IMR-90 (cell line): Measurements from ENCODE around the gene ARHGAP15. TPM values are rescaled to one million over a fixed set of nuclear protein-coding genes. Genes with fewer than 3 reads are reported as not detected.

Source experiments
- ATAC-seq: fragments of 200-7000 bp; cut with Tn5 transposase; 2 replicates; pipeline ENCODE4 v1.9.1; 2020; ENCODE audit warnings: low read depth, mild to moderate bottlenecking, moderate library complexity
- BruUV-seq: library from RNA; stranded (reverse); fragments of 400-500 nt; replicated peaks from 2 replicates; lab custom pipeline; 2021; lab: Mats Ljungman, UMichigan
- CTCF ChIA-PET: fragments of 300-600 bp; formaldehyde crosslinking; extraction: SDS; loops from one replicate; lab custom pipeline; 2021; ENCODE audit warnings: antibody characterized with exemption; lab: Yijun Ruan, JAX
- POLR2A ChIA-PET: fragments of 300-600 bp; sonication (Branson Sonifier 250); formaldehyde crosslinking; loops from one replicate; lab custom pipeline; 2022; ENCODE audit warnings: antibody characterized with exemption; ENCODE audit not compliant: unreplicated experiment; lab: Charles Lee
- DNase-seq: peaks from one replicate; pipeline ENCODE4 v3.0.0; 2013
- H2AFZ ChIP-seq: replicated peaks from 2 replicates; pipeline ENCODE3; 2013; ENCODE audit warnings: low read length, mild to moderate bottlenecking; ENCODE audit not compliant: poor library complexity
- H2AK5ac ChIP-seq: 2 replicates; pipeline ENCODE4 v1.6.1; 2013; ENCODE audit warnings: low read depth, low read length, inconsistent platforms
- H2AK9ac ChIP-seq: replicated peaks from 2 replicates; pipeline ENCODE3; 2013; ENCODE audit warnings: mild to moderate bottlenecking, low read depth, low read length, moderate library complexity; ENCODE audit not compliant: poor library complexity
- H2BK120ac ChIP-seq: 2 replicates; pipeline ENCODE4 v1.6.1; 2013; ENCODE audit warnings: low read depth, low read length, inconsistent platforms
- H2BK15ac ChIP-seq: 3 replicates; pipeline ENCODE4 v1.6.1; 2013; ENCODE audit warnings: low read depth, low read length, inconsistent platforms
- H2BK20ac ChIP-seq: 2 replicates; pipeline ENCODE4 v1.6.1; 2013; ENCODE audit warnings: low read depth, mild to moderate bottlenecking, inconsistent platforms, low read length, moderate library complexity
- H2BK5ac ChIP-seq: 2 replicates; pipeline ENCODE4 v1.6.1; 2013; ENCODE audit warnings: mild to moderate bottlenecking, low read depth, low read length, inconsistent platforms; ENCODE audit not compliant: poor library complexity, severe bottlenecking
- H3K14ac ChIP-seq: replicated peaks from 2 replicates; pipeline ENCODE4 v1.6.1; 2013; ENCODE audit warnings: low read depth, low read length, inconsistent platforms
- H3K18ac ChIP-seq: 2 replicates; pipeline ENCODE4 v1.6.1; 2013; ENCODE audit warnings: low read depth, low read length, control low read depth
- H3K23ac ChIP-seq: 2 replicates; pipeline ENCODE4 v1.6.1; 2013; ENCODE audit warnings: low read depth, low read length, inconsistent platforms
- H3K27ac ChIP-seq: 2 replicates; pipeline ENCODE4 v1.5.1; 2013; ENCODE audit warnings: mild to moderate bottlenecking, control low read depth, low read length; ENCODE audit not compliant: insufficient read depth
- H3K27me3 ChIP-seq: 2 replicates; pipeline ENCODE4 v1.6.1; 2013; ENCODE audit warnings: low read length; ENCODE audit not compliant: control insufficient read depth, insufficient read depth
- H3K36me3 ChIP-seq: 2 replicates; pipeline ENCODE4 v1.6.1; 2013; ENCODE audit warnings: low read length, mixed read lengths; ENCODE audit not compliant: control insufficient read depth, insufficient read depth
- H3K4ac ChIP-seq: 2 replicates; pipeline ENCODE4 v1.6.1; 2013; ENCODE audit warnings: low read depth, low read length, inconsistent platforms
- H3K4me1 ChIP-seq: 2 replicates; pipeline ENCODE4 v1.6.1; 2013; ENCODE audit warnings: low read length, mixed read lengths; ENCODE audit not compliant: control insufficient read depth, insufficient read depth
- H3K4me2 ChIP-seq: 2 replicates; pipeline ENCODE4 v1.6.1; 2013; ENCODE audit warnings: low read depth, mild to moderate bottlenecking, control low read depth, low read length, moderate library complexity
- H3K4me3 ChIP-seq: 2 replicates; pipeline ENCODE4 v1.5.1; 2013; ENCODE audit warnings: low read depth, mild to moderate bottlenecking, control low read depth, low read length, moderate library complexity; ENCODE audit not compliant: insufficient read depth
- H3K56ac ChIP-seq: 2 replicates; pipeline ENCODE4 v1.6.1; 2013; ENCODE audit warnings: low read length, inconsistent platforms; ENCODE audit not compliant: insufficient read depth; ENCODE audit errors: extremely low read depth
- H3K79me1 ChIP-seq, 2 experiments: 2 replicates each; pipeline ENCODE4 v1.6.1; 2013; ENCODE audit warnings: low read length in 2 of 2, inconsistent platforms in 1 of 2, low read depth in 1 of 2
- H3K9ac ChIP-seq: 2 replicates; pipeline ENCODE4 v1.6.1; 2013; ENCODE audit warnings: low read depth, low read length, control low read depth
- H3K9me1 ChIP-seq: 2 replicates; pipeline ENCODE4 v1.6.1; 2013; ENCODE audit warnings: low read length, inconsistent platforms; ENCODE audit not compliant: insufficient read depth
- H3K9me3 ChIP-seq: 2 replicates; pipeline ENCODE4 v1.6.1; 2013; ENCODE audit warnings: low read length; ENCODE audit not compliant: control insufficient read depth, insufficient read depth
- H4K20me1 ChIP-seq: 2 replicates; pipeline ENCODE4 v1.6.1; 2013; ENCODE audit warnings: low read length, inconsistent platforms; ENCODE audit not compliant: insufficient read depth
- H4K5ac ChIP-seq: 2 replicates; pipeline ENCODE4 v1.6.1; 2013; ENCODE audit warnings: mild to moderate bottlenecking, low read depth, low read length, control low read depth
- H4K8ac ChIP-seq, 2 experiments: 2 replicates each; pipeline ENCODE4 v1.6.1; 2013; ENCODE audit warnings: low read depth in 2 of 2, low read length in 2 of 2, control low read depth in 1 of 2, inconsistent platforms in 1 of 2
- H4K91ac ChIP-seq: 2 replicates; pipeline ENCODE4 v1.6.1; 2013; ENCODE audit warnings: low read depth, low read length, inconsistent platforms; ENCODE audit not compliant: insufficient read depth
- ELK1 ChIP-seq: fragments of 150-350 bp; IDR thresholded peaks from 2 replicates; pipeline ENCODE4 v1.6.1; 2016; ENCODE audit warnings: low read depth, mild to moderate bottlenecking, low read length, moderate library complexity, borderline replicate concordance
- MAFK ChIP-seq: IDR thresholded peaks from 2 replicates; pipeline ENCODE4 v1.6.1; 2012; ENCODE audit warnings: low read depth, low read length, improper control_type of control experiment
- MAZ ChIP-seq: IDR thresholded peaks from 2 replicates; pipeline ENCODE4 v1.6.1; 2012; ENCODE audit warnings: low read depth, mild to moderate bottlenecking, low read length, improper control_type of control experiment, moderate library complexity, borderline replicate concordance
- MXI1 ChIP-seq: IDR thresholded peaks from 2 replicates; pipeline ENCODE4 v1.6.1; 2012; ENCODE audit warnings: low read depth, mild to moderate bottlenecking, low read length, moderate library complexity, borderline replicate concordance
- POLR2A ChIP-seq: IDR thresholded peaks from 2 replicates; pipeline ENCODE4 v1.6.1; 2012; ENCODE audit warnings: mild to moderate bottlenecking, low read depth, low read length
- RAD21 ChIP-seq: IDR thresholded peaks from 2 replicates; pipeline ENCODE4 v1.6.1; 2012; ENCODE audit warnings: low read length, improper control_type of control experiment
- RCOR1 ChIP-seq: IDR thresholded peaks from 2 replicates; pipeline ENCODE4 v1.6.1; 2012; ENCODE audit warnings: mild to moderate bottlenecking, low read length, improper control_type of control experiment; ENCODE audit not compliant: insufficient replicate concordance
- RFX5 ChIP-seq: IDR thresholded peaks from 2 replicates; pipeline ENCODE4 v1.8.0; 2012; ENCODE audit warnings: low read depth, mild to moderate bottlenecking, low read length, moderate library complexity
- USF2 ChIP-seq: fragments of 150-350 bp; IDR thresholded peaks from 2 replicates; pipeline ENCODE4 v1.6.1; 2017; ENCODE audit warnings: mild to moderate bottlenecking, antibody characterized with exemption, low read length, low read depth
- whole genome bisulfite sequencing, 2 experiments: methylation state at CpG; one replicate each; pipeline versions ENCODE4 v1.1.5 to v1.1.7; 2013; ENCODE audit warnings: missing lambda C conversion rate in 2 of 2; ENCODE audit not compliant: insufficient read length in 1 of 2; ENCODE audit errors: extremely low coverage in 2 of 2; 5-methylcytosine and 5-hydroxymethylcytosine counted together
- dilution Hi-C: fragments of 300-500 bp; cut with HindIII; formaldehyde crosslinking; loops from one replicate; pipeline ENCODE4 v1.14.3; 2018; ENCODE audit warnings: low sequenced_read_pairs; ENCODE audit not compliant: unreplicated experiment
- in situ Hi-C: fragments of 300-500 bp; cut with MboI; formaldehyde crosslinking; loops from 3 replicates; pipeline ENCODE4 v1.14.3; 2019; ENCODE audit warnings: low sequenced_read_pairs, inconsistent platforms, mixed read lengths
- intact Hi-C: fragments of 100-400 bp; cut with micrococcal nuclease; formaldehyde crosslinking; loops from 2 replicates; pipeline ENCODE4 v1.10.0; 2022
- polyA plus RNA-seq, 3 experiments: library from polyadenylated mRNA; depleted of rRNA; stranded (reverse); fragments of >200 nt; gene quantifications; 2 replicates each; pipeline ENCODE4 v1.2.3, GENCODE V29; 2012; ENCODE audit warnings: low replicate concordance in 1 of 3
- total RNA-seq: library from RNA; depleted of rRNA; stranded (reverse); fragments of >200 nt; gene quantifications from 2 replicates; pipeline ENCODE4 v1.2.3, GENCODE V29; 2012

Gene ARHGAP15
- total and polyA plus RNA-seq, 2 of the 4 experiments (the other 2 are of a cell fraction): not detected

- ChIA-PET CTCF (interaction anchor here (0.6 kb wide), 1 partner anchor 15 kb away, joined by 3 read pairs; no protein-coding TSS in a partner anchor), POLR2A (no interaction called here)
- Histone ChIP-seq H3K9ac (no peak overlapping the region), H3K9me3 (no peaks in the 10 kb centered on the region), H4K5ac (no peak overlapping the region), H3K56ac (no peak overlapping the region), H3K4me2 (no peak overlapping the region), H2BK20ac (no peak overlapping the region), H3K4ac (no peak overlapping the region), H2AFZ (no peak overlapping the region), H3K14ac (no peak overlapping the region), H3K18ac (no peak overlapping the region), H2AK5ac (no peak overlapping the region), H2BK15ac (no peak overlapping the region), H3K4me3 (no peak overlapping the region), H2AK9ac (no peak overlapping the region), H3K79me1 (no peaks in the 10 kb centered on the region), H3K27me3 (peaks cover 4% of the 10 kb centered on the region; the same call in 1 of the 2 replicates), H2BK5ac (no peak overlapping the region), H3K27ac (no peak overlapping the region), H3K23ac (no peak overlapping the region), H2BK120ac (no peak overlapping the region), H3K4me1 (no peaks in the 10 kb centered on the region), H3K9me1 (no peaks in the 10 kb centered on the region), H4K20me1 (no peaks in the 10 kb centered on the region), H4K91ac (no peak overlapping the region), H4K8ac (no peak overlapping the region), H3K36me3 (no peaks in the 10 kb centered on the region)
- BruUV-seq: no TSS peak
- dilution Hi-C loops: no loop called here
- DNase-seq: no peak
- intact Hi-C loops: no loop called here
- ATAC-seq: no peak
- TF ChIP-seq RAD21 (no peak), RFX5 (no peak), MAFK (no peak), MAZ (no peak), USF2 (no peak), RCOR1 (no peak), ELK1 (no peak), MXI1 (no peak), POLR2A (no peak)
- in situ Hi-C loops: no loop called here
- 88% methylated on average over 6 of the region's 7 CpGs; no CpG with 5 or more reads in 1 of the 2 experiments for WGBS, 2 experiments
Observed at GRCh38 chr2:143146815-143147530, 17.8 kb downstream of the ARHGAP15 start.
